Bronchial epithelial cell (primary cell): ENCODE data around the gene TMCO4. TPM values are rescaled to one million over a fixed set of nuclear protein-coding genes. Genes with fewer than 3 reads are reported as not detected.

Experiments used
- DNase-seq: peaks from one replicate; pipeline ENCODE4 v3.0.0-alpha.2; 2010; ENCODE audit warnings: low read depth
- FAIRE-seq: peaks from 2 replicates; lab custom pipeline; 2011; peaks lifted over from hg19 to GRCh38; lab: Jason Lieb, UNC
- H3K27me3 ChIP-seq: 2 replicates; pipeline ENCODE4 v1.5.1; 2011; ENCODE audit warnings: low read length; ENCODE audit not compliant: control insufficient read depth, insufficient read depth
- H3K36me3 ChIP-seq: 2 replicates; pipeline ENCODE4 v1.5.1; 2011; ENCODE audit warnings: low read length; ENCODE audit not compliant: control insufficient read depth, insufficient read depth
- H3K4me3 ChIP-seq: 2 replicates; pipeline ENCODE4 v1.5.1; 2011; ENCODE audit warnings: mild to moderate bottlenecking, low read depth, low read length, control low read depth
- CTCF ChIP-seq: IDR thresholded peaks from 2 replicates; pipeline ENCODE4 v1.5.1; 2011; ENCODE audit warnings: mild to moderate bottlenecking, moderate library complexity, low read length, control low read depth, inconsistent platforms; ENCODE audit not compliant: insufficient read depth, severe bottlenecking
- total RNA-seq: library from RNA; depleted of rRNA; stranded (reverse); fragments of >200 nt; gene quantifications from 2 replicates; pipeline ENCODE4 v1.2.1, GENCODE V29; 2014

TMCO4 gene
- total RNA-seq, 1 donor from 2014 or later, result 2.6 TPM

- Histone ChIP-seq H3K27me3 (no peaks in the 10 kb centered on the region), H3K36me3 (no peaks in the 10 kb centered on the region), H3K4me3 (no peak overlapping the region)
- no peak for FAIRE-seq
- DNase-seq, result no peak
- TF ChIP-seq CTCF, result no peak
These were observed 110.5 kb downstream of the TMCO4 start for GRCh38 chr1:19689085-19689757.

DNA sequence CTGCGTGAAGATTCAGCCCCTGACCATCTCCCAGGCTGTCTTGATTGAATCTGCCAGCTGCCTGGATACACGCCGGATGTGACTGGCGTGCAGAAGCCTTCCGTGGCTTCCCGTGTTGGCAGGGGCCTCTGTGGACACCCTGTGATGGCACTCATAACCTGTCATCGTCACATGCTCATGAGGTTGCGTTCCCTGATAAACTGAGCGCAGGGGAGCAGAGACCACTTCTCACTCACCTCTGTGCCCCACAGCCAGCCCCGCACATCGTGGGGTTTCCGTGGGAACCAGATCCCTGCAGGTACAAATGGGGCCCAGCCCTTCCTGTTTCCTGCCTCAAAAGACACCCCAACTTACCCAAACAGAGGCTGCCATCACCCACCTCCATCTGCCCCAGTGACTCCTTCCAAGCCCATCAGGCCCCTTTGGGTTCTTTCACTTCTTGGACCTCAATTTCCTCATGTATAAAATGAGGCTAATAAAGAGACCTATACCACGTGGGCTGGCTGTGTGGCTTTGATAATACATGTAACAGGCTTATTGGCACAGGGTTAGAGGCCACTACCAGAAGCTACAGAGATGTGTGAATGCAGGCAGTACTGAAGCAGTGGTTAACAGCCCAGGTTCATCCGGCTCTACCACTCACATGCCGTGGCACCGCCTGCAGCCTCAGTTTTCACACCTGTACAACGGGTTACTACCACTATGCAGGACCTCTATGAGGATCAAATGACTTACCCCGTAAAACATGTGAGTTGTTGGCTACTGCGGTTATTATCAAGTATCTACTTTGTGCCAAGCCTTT lies 111.5 kb downstream of the TMCO4 start:
- H3K27me3 ChIP-seq, result no peaks in the 10 kb centered on the region
- no peak overlapping the region for H3K4me3 ChIP-seq
- no peak for TF ChIP-seq CTCF
- H3K36me3 ChIP-seq, result no peaks in the 10 kb centered on the region
- FAIRE-seq (peak; percentile 84), DNase-seq (no peak)

GRCh38 chr1:19687414-19687813 lies 112.3 kb downstream of the TMCO4 start:
- no peak for TF ChIP-seq CTCF
- Histone ChIP-seq H3K27me3 (no peaks in the 10 kb centered on the region), H3K4me3 (no peak overlapping the region), H3K36me3 (no peaks in the 10 kb centered on the region)
- FAIRE-seq, result no peak
- no peak for DNase-seq

DNA sequence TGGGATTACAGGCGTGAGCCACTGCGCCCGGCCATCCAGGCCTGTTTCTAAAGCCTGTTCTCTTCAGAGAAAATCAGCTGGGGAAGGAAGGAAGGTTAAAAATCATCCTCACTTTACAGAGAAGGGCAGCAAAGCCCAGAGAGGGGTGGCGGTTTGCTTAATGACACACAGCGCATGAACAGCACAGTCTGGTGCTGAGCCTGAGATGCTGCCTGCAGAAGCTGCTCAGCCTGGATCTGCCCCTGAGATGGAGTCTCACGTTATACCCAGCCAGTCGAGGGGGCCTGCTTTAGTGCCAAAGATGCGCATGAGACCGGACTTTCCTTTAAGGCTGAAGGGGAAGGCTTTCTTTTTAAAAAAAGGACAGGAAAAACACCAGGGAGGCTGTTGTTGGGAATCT lies 113.7 kb downstream of the TMCO4 start:
- TF ChIP-seq CTCF, result no peak
- H3K4me3 ChIP-seq, result no peak overlapping the region
- no peaks in the 10 kb centered on the region for H3K27me3 ChIP-seq
- DNase-seq (no peak), FAIRE-seq (no peak)
- H3K36me3 ChIP-seq, result no peaks in the 10 kb centered on the region

DNA sequence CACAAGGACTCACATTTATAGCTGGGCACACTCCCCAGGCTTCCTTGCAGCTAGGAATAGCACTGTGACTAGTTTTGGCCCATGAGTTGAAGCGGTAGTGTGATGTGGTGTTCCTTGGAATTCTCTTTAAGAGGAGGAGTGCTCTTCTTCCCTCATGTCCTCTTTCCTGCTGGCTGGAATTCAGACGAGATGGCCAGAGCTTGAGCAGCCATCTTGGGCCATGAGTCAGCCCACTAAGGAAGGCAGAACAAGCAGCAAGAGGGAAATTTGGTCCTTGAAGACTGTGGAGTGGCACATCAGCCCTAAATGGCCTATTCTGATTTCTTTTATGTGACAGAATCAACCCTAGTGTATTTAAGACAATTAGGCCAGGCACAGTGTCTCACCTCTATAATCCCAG lies 115.0 kb downstream of the TMCO4 start:
- no peaks in the 10 kb centered on the region for H3K27me3 ChIP-seq
- H3K4me3 ChIP-seq, result no peak overlapping the region
- TF ChIP-seq CTCF, result no peak
- no peaks in the 10 kb centered on the region for H3K36me3 ChIP-seq
- FAIRE-seq, result no peak
- DNase-seq, result no peak

GRCh38 chr1:19683351-19683750 lies 116.4 kb downstream of the TMCO4 start:
- no peaks in the 10 kb centered on the region for H3K27me3 ChIP-seq
- DNase-seq (no peak), FAIRE-seq (no peak)
- H3K36me3 ChIP-seq, result no peaks in the 10 kb centered on the region
- TF ChIP-seq CTCF, result no peak
- no peak overlapping the region for H3K4me3 ChIP-seq
